SKM-1 treated with dmso at 0.1 percent for 144 hours (cell line): ENCODE data around the gene KLHL42.
"Not testable (repeated sequence)": the region's sequence is repeated elsewhere in the genome, so short reads cannot be mapped to it uniquely, and the experiment has no call there.

ENCODE experiments used
- DNase-seq: peaks from one replicate; lab custom pipeline; 2025; ENCODE audit not compliant: unreplicated experiment; lab: John Stamatoyannopoulos, UW

KLHL42 gene

GRCh38 chr12:27814851-27815591, 35.0 kb downstream of the KLHL42 start:
- DNase-seq: no peak

- no peak for DNase-seq
Measured at GRCh38 chr12:27817766-27818165, 37.7 kb downstream of the KLHL42 start.

DNA sequence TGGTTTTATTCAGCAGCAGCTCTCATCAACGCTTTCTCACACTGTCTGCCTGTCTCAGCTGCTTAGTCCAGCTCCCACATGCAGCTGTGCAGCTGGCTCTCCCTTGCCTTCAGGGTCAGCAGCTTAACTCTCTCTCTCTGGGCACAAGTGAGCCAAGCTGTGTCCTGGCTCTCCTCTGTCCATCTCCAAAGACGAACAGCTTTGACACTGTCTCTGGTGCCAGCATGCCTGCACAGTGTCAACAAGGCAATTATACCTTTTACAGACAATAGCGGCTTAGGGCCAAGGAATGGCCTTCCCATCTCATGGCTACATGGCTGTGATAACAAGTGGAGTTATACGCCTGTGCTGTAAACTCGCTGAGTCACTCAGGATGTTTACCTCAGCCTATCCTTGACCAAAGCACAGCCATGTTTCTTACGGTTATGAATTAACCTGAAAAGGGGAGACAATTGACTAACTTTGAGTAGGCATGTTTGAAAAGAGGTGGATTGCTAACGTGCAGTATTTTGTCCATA, 38.4 kb downstream of the KLHL42 start:
- DNase-seq: no peak

GRCh38 chr12:27820564-27820963, 40.5 kb downstream of the KLHL42 start:
- DNase-seq: no peak

DNA sequence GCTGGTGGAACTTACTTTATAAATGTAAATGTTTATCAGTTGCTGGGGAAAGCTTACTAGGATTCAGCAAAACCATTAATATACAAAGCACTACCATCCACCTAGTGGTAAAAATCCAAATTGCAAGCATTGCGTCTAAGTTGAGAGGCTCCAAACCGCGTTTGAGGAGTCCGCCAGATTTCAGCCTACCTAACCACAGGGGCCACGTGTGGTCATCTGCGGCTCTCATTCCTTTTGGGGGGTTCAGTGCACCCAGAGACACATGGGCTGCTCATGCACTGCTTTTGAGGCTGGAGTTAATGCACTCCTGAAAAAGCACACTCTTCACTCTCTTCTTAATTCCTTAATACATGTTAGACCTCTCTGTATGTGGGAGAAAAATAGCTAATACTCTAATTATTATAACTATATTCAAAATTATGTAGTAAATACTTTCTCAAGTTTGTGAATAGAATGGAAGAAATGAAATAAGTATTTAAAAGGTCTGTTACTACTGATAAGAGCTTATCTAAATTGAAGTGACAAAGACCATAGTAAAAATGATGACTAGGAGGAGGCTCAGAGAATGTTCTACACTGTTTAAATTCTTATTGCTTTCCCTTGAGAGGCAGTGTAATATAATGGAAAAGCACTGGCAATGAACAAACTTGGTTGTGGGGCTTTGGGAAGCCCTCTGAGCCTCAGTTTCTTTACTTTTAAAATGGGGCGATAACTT, 41.4 kb downstream of the KLHL42 start:
- peak; percentile 3 for DNase-seq

GRCh38 chr12:27822076-27822712, 42.2 kb downstream of the KLHL42 start:
- DNase-seq: peak; percentile 30

- no peak for DNase-seq
Measured at GRCh38 chr12:27823038-27823437, 43.0 kb downstream of the KLHL42 start.

- DNase-seq: no peak
Measured at GRCh38 chr12:27824126-27824842, 44.3 kb downstream of the KLHL42 start.

GRCh38 chr12:27826076-27826475, 46.0 kb downstream of the KLHL42 start:
- DNase-seq: no peak

- no peak for DNase-seq
Measured at GRCh38 chr12:27828196-27828595, 48.2 kb downstream of the KLHL42 start.

- DNase-seq: no peak
Measured at GRCh38 chr12:27838543-27839185, 58.6 kb downstream of the KLHL42 start.

GRCh38 chr12:27840229-27840999, 60.4 kb downstream of the KLHL42 start:
- DNase-seq: peak; percentile 28

DNA sequence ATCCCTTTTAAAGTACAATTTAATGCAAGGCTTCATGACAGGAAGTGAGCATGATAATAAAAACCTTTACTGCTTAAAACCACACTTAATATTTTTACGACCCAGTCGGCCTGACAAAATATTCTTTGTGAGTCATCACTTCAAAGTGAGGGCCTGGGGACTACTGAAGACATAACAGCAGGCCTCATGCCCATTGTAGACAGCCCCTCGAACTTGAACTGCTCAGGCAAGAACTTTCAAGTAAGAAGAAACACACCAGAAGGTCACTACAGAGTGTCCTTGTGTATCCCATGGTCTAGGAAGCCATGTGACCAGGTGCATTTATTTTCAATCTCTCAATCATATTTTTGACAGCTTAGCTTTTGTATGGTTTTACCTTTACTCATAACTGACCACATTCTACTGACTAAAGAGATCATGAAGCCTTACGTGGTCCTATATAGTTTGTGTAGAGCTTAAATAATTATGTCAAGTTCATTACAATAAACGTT, 61.4 kb downstream of the KLHL42 start:
- no peak for DNase-seq

DNA sequence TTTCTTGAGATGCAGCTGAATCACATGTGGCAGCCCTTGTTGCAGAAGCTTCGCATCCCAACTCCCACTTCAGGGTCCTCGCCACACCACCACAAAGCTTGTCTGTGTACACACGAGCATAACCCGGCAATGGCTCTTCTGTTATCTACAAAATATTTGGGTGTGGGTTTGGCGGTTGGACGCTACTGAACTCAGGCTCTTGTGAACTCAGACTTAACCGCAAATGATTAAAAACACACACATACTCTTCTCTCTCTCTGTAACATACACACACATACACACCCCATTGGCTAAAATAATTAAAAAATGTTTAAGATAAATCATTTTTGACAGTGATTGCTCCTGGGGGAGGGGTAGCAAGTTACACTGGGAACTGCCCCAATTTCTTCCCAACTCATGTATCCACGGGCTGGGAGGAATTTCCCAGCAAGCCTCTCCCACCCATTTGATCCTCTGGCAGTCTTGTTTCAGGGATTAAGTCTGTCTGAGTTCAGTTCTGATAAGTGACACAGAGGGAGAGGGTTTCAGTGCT, 63.7 kb downstream of the KLHL42 start:
- no peak for DNase-seq

DNA sequence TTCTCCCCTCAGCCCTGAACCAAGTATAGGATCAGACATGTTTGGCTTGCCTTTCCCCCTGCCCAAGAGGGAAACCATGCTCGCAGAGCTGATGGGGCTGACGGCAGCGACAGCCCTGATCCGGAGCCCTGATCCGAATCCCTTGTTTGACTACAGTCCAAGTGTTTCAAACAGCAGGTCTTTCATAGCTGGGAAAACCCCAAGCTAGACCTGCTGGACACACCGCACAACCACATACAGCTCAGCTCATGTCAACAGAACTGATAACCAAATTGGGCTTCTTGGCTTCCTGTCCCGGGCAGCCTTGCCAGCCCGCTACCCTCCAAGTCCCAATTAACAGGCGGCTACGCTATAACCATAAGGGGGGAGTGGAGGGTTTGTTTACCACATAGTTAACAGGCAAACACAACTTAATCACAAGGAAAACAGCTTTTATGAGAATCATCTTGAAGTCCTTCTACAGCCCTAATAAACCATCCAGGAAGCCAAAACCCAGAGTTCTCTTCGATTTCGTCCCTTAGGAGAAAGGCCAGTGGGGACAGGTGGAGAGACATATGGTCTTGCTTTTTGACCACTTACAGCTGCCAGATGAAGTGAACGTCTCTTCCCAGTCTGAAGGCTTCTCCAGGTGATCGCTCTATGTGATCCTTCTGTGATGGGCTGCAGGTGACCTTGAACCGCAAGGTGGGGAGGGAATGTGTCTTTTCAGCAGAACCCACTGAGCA, 64.5 kb downstream of the KLHL42 start:
- DNase-seq: no peak

DNA sequence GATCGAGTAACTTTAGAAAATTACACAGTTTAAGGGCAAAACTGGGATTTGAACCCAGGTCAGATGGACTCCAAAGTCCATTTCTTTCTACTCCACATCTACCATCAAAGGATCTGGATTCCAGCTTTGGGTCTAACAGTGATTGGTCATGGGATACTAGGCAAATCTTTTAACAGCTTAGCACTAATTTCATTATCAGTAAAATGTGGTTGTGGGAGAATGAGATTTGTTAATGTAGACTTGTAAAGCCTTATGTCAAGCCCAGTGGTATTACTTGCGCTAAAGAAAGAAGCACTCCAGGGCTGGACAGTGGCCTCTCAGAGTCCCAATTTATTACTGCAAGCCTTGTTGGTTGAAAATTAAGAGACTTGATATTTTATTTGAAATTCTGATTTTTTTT, 65.2 kb downstream of the KLHL42 start:
- DNase-seq: no peak

DNA sequence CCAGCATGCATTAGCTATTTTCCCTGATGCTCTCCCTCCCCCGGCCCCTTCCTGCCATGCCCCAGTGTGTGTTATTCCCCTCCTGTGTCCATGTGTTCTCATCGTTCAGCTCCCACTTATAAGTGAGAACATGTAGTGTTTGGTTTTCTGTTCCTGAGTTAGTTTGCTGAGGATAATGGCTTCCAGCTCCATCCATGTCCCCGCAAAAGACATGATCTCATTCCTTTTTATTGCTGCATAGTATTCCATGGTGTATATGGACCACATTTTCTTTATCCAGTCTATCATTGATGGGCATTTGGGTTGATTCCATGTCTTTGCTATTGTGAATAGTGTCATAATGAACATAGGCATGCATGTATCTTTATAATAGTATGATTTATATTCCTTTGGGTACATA, 65.7 kb downstream of the KLHL42 start:
- not testable (repeated sequence) for DNase-seq

DNA sequence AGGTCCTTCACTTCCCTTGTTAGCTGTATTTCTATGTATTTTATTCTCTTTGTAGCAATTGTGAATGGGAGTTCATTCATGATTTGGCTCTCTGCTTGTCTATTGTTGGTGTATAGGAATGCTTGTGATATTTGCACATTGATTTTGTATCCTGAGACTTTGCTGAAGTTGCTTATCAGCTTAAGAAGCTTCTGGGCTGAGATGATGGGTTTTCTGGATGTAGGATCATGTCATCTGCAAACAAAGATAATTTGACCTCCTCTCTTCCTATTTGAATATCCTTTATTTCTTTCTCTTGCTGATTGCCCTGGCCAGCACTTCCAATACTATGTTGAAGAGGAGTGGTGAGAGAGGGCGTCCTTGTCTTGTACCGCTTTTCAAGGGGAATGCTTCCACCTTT, 67.3 kb downstream of the KLHL42 start:
- not testable (repeated sequence) for DNase-seq

DNA sequence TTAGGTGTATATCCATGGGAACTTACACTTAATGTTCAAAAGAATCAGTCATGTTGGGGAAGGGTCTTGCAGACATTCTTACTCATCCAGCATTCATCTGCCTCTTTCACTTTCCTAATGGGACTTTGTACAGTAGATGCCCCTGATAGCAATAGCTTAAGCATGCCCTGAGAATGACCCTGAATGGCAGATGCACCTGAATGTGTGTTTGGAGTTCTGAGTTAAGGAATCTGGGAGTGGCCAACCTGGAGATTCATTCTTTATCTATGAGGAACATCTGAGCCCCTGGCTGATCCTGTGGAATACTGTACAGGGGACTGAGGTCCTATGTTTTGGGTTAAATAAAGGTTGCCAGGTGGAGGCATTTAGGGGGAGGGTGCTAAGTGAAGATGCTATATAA, 71.3 kb downstream of the KLHL42 start:
- no peak for DNase-seq
